Fibroblast of lung (primary cell): ENCODE data around the gene GRXCR2. TPM values are rescaled to one million over a fixed set of nuclear protein-coding genes. Genes with fewer than 3 reads are reported as not detected.
A peak's percentile ranks its signal among the peaks of the same experiment; 100 is the strongest.
"Not testable (repeated sequence)": the region's sequence is repeated elsewhere in the genome, so short reads cannot be mapped to it uniquely, and the experiment has no call there.

Experiments used
- DNase-seq, 2 donors: peaks; one replicate each; pipeline versions ENCODE4 v3.0.0 to v3.0.0-alpha.2; 2010; ENCODE audit warnings: low read depth in 2 of 2
- H2AFZ ChIP-seq: 2 replicates; pipeline ENCODE4 v1.5.1; 2012; ENCODE audit warnings: low read length, control low read depth, inconsistent platforms
- H3K27ac ChIP-seq: 2 replicates; pipeline ENCODE4 v1.5.1; 2011; ENCODE audit warnings: low read length, control low read depth; ENCODE audit not compliant: insufficient read depth
- H3K27me3 ChIP-seq: 2 replicates; pipeline ENCODE4 v1.5.1; 2011; ENCODE audit warnings: mild to moderate bottlenecking, low read length; ENCODE audit not compliant: control insufficient read depth, insufficient read depth
- H3K36me3 ChIP-seq: 2 replicates; pipeline ENCODE4 v1.5.1; 2011; ENCODE audit warnings: low read length; ENCODE audit not compliant: control insufficient read depth, insufficient read depth
- H3K4me1 ChIP-seq: 2 replicates; pipeline ENCODE4 v1.5.1; 2011; ENCODE audit warnings: low read length; ENCODE audit not compliant: control insufficient read depth, insufficient read depth; ENCODE audit errors: extremely low read depth
- H3K4me2 ChIP-seq: 2 replicates; pipeline ENCODE4 v1.5.1; 2011; ENCODE audit warnings: low read length, control low read depth; ENCODE audit not compliant: insufficient read depth; ENCODE audit errors: extremely low read depth
- H3K4me3 ChIP-seq, 4 experiments: fragments of 200-600 bp in 1 of 4; sonication (generic) in 1 of 4; replicated peaks in 1 of 4; 2 replicates each; pipeline ENCODE4 v1.5.1; 2011 to 2016; ENCODE audit warnings: low read length in 4 of 4, low read depth in 3 of 4, mild to moderate bottlenecking in 3 of 4, control low read depth in 2 of 4, inconsistent platforms in 1 of 4, mixed read lengths in 1 of 4; ENCODE audit not compliant: insufficient read depth in 1 of 4; ENCODE audit errors: control extremely low read depth in 1 of 4
- H3K79me2 ChIP-seq: 2 replicates; pipeline ENCODE4 v1.5.1; 2012; ENCODE audit warnings: mild to moderate bottlenecking, low read length, inconsistent platforms; ENCODE audit not compliant: control insufficient read depth, insufficient read depth
- H3K9ac ChIP-seq: 2 replicates; pipeline ENCODE4 v1.5.1; 2011; ENCODE audit warnings: mild to moderate bottlenecking, low read length, control low read depth; ENCODE audit not compliant: insufficient read depth
- H3K9me3 ChIP-seq: 2 replicates; pipeline ENCODE4 v1.5.1; 2012; ENCODE audit warnings: low read depth, low read length; ENCODE audit not compliant: control insufficient read depth, insufficient read depth
- H4K20me1 ChIP-seq: 2 replicates; pipeline ENCODE4 v1.5.1; 2011; ENCODE audit warnings: low read length; ENCODE audit not compliant: control insufficient read depth, insufficient read depth; ENCODE audit errors: extremely low read depth
- CTCF ChIP-seq, 2 donors: IDR thresholded peaks in 1 of 2; conservative IDR thresholded peaks in 1 of 2; 1 replicate in 1 of 2; 2 replicates in 1 of 2; pipeline ENCODE4 v1.5.1; 2011 to 2012; ENCODE audit warnings: low read length in 2 of 2, control low read depth in 1 of 2, inconsistent platforms in 1 of 2, low read depth in 1 of 2, mild to moderate bottlenecking in 1 of 2
- EZH2 ChIP-seq: IDR thresholded peaks from 2 replicates; pipeline ENCODE4 v1.5.1; 2012; ENCODE audit warnings: low read length, control low read depth, mild to moderate bottlenecking; ENCODE audit errors: missing control alignments
- polyA plus RNA-seq, 2 donors: library from polyadenylated mRNA; depleted of rRNA in 1 of 2; stranded (reverse) in 1 of 2; unstranded in 1 of 2; fragments of >200 nt; gene quantifications; 2 replicates each; pipeline ENCODE4 v1.2.1, GENCODE V29; 2011 to 2012; ENCODE audit warnings: missing spikeins in 1 of 2
- total RNA-seq: library from RNA; depleted of rRNA; stranded (reverse); fragments of >200 nt; gene quantifications from 2 replicates; pipeline ENCODE4 v1.2.1, GENCODE V29; 2014

GRXCR2 gene
- total and polyA plus RNA-seq, 2 donors (not counting 1 experiment from before 2014, with no cell fraction given) = not detected

- TF ChIP-seq EZH2 = no peak
- no peak for TF ChIP-seq CTCF (conservative IDR thresholded peaks at IDR 0.05 in 1 of 2, IDR thresholded peaks at IDR 0.05 in 1 of 2; ENCODE audit: low read depth in 1 of 2, low read length in 2 of 2)
- Histone ChIP-seq H3K4me3 (no peak overlapping the region), H3K4me2 (no peak overlapping the region), H3K36me3 (no peaks in the 10 kb centered on the region), H3K9ac (no peak overlapping the region), H3K9me3 (no peaks in the 10 kb centered on the region), H2AFZ (no peak overlapping the region), H3K27ac (no peak overlapping the region), H3K4me1 (no peaks in the 10 kb centered on the region), H3K27me3 (no peaks in the 10 kb centered on the region), H3K79me2 (no peaks in the 10 kb centered on the region), H4K20me1 (no peaks in the 10 kb centered on the region)
- no peak for DNase-seq
These were observed 31.5 kb downstream of the GRXCR2 start for GRCh38 chr5:145841299-145841698.

GRCh38 chr5:145840458-145841132 is 32.2 kb downstream of the GRXCR2 start:
- H4K20me1 ChIP-seq = no peaks in the 10 kb centered on the region
- H3K27ac ChIP-seq = no peak overlapping the region
- peaks cover 1% of the 10 kb centered on the region for H3K4me1 ChIP-seq
- H3K36me3 ChIP-seq = no peaks in the 10 kb centered on the region
- no peaks in the 10 kb centered on the region for H3K79me2 ChIP-seq
- no peak overlapping the region for H3K9ac ChIP-seq
- H2AFZ ChIP-seq = no peak overlapping the region
- peak in 1 of 2 donors; percentile 16 for DNase-seq
- no peaks in the 10 kb centered on the region for H3K27me3 ChIP-seq
- TF ChIP-seq EZH2 (no peak), CTCF (conservative IDR thresholded peaks at IDR 0.05 in 1 of 2, IDR thresholded peaks at IDR 0.05 in 1 of 2; ENCODE audit: low read depth in 1 of 2, low read length in 2 of 2) (no peak)
- no peaks in the 10 kb centered on the region for H3K9me3 ChIP-seq
- H3K4me3 ChIP-seq = no peak overlapping the region
- no peak overlapping the region for H3K4me2 ChIP-seq

- no peaks in the 10 kb centered on the region for H4K20me1 ChIP-seq
- H3K36me3 ChIP-seq = no peaks in the 10 kb centered on the region
- no peak overlapping the region for H3K4me2 ChIP-seq
- H3K27me3 ChIP-seq = no peaks in the 10 kb centered on the region
- no peak overlapping the region for H3K9ac ChIP-seq
- no peak overlapping the region for H3K27ac ChIP-seq
- no peaks in the 10 kb centered on the region for H3K79me2 ChIP-seq
- no peak for TF ChIP-seq CTCF (conservative IDR thresholded peaks at IDR 0.05 in 1 of 2, IDR thresholded peaks at IDR 0.05 in 1 of 2; ENCODE audit: low read depth in 1 of 2, low read length in 2 of 2)
- TF ChIP-seq EZH2 = no peak
- no peak overlapping the region for H3K4me3 ChIP-seq
- H2AFZ ChIP-seq = no peak overlapping the region
- peaks cover 2% of the 10 kb centered on the region for H3K4me1 ChIP-seq
- no peak for DNase-seq
- no peaks in the 10 kb centered on the region for H3K9me3 ChIP-seq
These were observed 34.5 kb downstream of the GRXCR2 start for GRCh38 chr5:145838276-145838675.

GRCh38 chr5:145836241-145836640 is 36.6 kb downstream of the GRXCR2 start:
- not testable (repeated sequence) for H3K4me3 ChIP-seq, H3K4me2 ChIP-seq, H3K9me3 ChIP-seq, H4K20me1 ChIP-seq, DNase-seq, H3K79me2 ChIP-seq, H3K36me3 ChIP-seq, H2AFZ ChIP-seq, H3K27me3 ChIP-seq, H3K4me1 ChIP-seq, H3K9ac ChIP-seq, H3K27ac ChIP-seq
